ENCODE results near the gene PRSS8.
A peak's percentile ranks its signal among the peaks of the same experiment; 100 is the strongest.
"Not testable (repeated sequence)": the region's sequence is repeated elsewhere in the genome, so short reads cannot be mapped to it uniquely, and the experiment has no call there.

Gene PRSS8

DNA sequence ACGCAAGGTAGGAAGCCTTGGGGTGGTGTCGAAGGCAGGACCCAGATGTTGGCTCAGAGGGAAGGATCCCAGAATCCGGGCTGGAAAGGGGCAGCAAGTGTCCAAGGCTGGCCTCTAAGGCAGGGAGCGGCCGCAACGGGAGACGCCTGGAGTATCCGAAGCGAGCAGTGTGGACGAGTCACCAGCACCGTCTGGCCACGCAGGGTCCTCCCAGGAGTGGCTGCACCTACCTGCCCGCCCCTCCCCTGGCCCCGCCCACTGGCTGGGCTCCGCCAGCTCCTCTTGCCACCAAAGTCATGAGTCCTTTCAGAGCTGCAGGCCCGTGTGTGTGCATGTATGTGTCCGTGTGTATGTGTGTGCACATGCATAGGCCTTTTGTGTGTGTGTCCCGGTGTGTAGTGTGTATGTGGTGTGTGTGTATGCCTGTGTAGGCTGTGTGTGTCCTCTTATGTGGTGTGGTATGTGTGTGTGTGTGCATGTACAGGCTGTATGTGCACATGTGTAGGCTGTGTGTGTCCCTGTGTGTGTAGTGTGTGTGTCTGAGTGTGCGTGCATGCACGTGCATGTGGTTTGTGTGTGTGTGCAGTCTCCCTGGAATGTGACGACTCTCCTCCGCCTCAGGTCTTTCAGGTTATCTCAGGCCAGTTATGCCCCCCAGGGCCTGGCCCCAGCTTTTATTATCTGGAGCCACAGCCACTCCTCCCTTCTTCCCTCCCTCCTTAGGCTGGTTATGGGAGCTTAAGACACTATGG lies at the start of gene PRSS8:
Gene PRSS8 (minus strand): TSS at position 193 of the 752 bp plus-strand sequence. CDS start 229 bp downstream, outside the sequence.
- DNase-seq (ENCODE audit: low read depth), result no peak

DNA sequence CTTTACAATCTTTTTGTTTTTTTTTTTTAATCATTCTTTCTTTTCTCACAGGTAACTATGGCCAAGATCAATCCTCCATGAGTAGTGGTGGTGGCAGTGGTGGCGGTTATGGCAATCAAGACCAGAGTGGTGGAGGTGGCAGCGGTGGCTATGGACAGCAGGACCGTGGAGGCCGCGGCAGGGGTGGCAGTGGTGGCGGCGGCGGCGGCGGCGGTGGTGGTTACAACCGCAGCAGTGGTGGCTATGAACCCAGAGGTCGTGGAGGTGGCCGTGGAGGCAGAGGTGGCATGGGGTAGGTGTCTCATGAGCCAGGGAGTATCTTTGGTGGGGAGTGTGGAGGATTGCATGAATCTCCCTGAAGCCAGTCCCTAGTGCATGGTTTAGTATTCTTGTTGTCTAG lies 49.4 kb upstream of the PRSS8 start:
- DNase-seq (ENCODE audit: low read depth), result no peak

GRCh38 chr16:31183432-31184428 lies 48.2 kb upstream of the PRSS8 start:
- DNase-seq (ENCODE audit: low read depth), result no peak

DNA sequence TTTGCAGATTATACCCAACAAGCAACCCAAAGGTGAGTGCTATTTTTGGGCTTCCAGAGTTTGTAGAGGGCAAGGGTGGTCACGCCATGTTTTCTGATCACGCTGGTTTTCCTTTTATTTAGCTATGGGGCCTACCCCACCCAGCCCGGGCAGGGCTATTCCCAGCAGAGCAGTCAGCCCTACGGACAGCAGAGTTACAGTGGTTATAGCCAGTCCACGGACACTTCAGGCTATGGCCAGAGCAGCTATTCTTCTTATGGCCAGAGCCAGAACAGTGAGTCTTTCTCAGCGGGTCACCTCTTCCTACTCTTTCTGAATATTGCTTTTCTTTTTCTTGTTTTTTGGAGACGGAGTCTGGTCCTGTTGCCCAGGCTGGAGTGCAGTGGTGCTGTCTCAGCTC lies 46.9 kb upstream of the PRSS8 start:
- DNase-seq (ENCODE audit: low read depth), result no peak

DNA sequence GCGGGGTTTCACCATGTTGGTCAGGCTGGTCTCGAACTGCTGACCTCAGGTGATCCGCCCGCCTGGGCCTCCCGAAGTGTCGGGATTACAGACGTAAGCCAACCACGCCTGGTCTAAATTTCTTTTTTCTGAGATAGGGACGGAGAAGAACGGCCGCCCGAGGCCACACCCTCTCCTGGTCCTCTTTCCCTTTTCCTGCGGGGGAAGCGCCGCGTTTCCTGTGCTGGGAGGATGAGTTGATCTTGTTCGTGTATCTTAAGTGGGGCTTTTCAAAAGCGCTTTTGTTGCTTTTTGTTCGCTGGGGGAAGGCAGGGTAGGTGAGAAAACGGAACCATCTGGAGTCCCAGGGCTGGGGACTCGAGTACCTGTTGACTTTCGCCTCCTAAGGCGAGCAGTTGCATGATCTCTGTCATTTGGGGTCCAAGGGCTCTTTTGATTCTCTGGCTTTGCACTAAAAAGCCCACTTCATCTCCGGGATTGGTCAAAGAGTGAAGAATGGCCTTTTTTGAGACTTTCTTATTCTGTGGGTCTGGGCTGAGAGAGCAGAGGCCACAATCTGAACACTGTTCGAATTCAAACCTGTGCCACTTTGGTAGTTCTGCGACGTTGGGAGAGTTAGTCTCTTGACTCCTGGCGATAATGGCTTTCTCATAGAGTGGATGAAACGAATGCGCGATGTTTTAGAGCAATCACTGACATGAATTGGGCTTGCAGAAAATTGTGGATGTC lies 45.7 kb upstream of the PRSS8 start:
- DNase-seq (ENCODE audit: low read depth), result peak; percentile 67

DNA sequence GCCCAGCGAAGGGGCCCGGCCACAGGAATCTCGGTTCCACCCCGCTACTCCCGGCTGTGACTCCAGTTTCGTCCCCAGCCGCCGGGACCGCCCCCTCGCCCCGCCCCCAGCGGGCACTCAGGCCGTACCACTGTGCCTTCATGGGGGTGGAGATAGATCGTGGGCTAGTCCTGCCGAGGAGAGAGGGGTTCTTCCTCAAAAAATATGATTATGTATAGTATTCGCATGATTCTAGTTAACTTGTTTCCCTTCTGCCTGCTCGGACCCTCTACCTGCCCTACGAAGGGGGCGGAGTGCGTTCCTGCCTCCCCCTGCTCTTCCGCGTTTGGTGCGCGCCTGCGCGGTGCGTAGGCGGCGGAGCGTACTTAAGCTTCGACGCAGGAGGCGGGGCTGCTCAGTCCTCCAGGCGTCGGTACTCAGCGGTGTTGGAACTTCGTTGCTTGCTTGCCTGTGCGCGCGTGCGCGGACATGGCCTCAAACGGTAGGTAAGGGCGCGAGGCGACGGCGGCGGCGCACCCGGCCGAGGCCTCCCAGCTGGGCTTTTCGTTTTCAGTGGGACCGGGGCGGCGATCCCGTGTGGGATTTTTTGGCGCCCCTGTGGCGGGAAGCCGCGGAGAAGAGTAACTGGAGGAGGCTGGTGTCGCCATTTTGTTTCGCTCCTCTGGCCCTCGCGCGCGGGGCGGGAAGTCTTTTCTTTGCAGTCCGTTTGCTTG lies 44.4 kb upstream of the PRSS8 start, which contains the start of gene FUS:
Gene FUS (plus strand): TSS at position 393 of the 713 bp plus-strand sequence. CDS start 76 bp downstream, at position 469.
- DNase-seq (ENCODE audit: low read depth), result peak; percentile 88

GRCh38 chr16:31179219-31179746 lies 43.8 kb upstream of the PRSS8 start:
- no peak for DNase-seq (ENCODE audit: low read depth)

- DNase-seq (ENCODE audit: low read depth), result peak; percentile 61
These were observed 41.6 kb upstream of the PRSS8 start for GRCh38 chr16:31177136-31177535.

DNA sequence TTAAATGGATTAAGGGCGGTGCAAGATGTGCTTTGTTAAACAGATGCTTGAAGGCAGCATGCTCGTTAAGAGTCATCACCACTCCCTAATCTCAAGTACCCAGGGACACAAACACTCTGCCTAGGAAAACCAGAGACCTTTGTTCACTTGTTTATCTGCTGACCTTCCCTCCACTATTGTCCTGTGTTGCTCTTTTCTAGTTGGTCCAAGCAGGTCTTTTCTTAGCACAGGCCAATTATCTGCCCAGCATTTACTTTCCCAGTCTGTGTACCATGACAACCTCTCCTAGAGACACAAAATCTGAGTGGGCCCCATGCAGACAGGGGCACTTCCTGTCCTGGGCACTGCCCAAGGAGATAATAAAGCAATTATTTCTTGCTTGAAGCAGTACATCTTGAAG lies 34.5 kb upstream of the PRSS8 start:
- not testable (repeated sequence) for DNase-seq (ENCODE audit: low read depth)

- DNase-seq (ENCODE audit: low read depth), result no peak
These were observed 33.3 kb upstream of the PRSS8 start for GRCh38 chr16:31168848-31169247.

DNA sequence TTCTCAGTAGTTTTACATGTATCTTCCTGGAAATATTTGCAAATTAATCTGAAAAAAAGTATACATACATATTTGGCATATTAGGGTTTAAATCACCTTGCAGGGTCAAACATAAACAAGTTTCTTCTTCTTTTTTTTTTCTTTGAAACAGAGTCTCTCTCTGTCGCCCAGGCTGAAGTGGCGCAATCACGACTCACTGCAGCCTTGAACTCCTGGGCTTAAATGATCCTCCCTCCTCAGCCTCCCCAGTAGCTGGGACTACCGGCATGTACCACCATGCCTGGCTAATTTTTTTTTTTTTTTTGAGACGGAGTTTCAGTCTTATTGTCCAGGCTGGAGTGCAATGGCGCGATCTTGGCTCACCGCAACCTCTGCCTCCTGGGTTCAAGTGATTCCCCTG lies 31.8 kb upstream of the PRSS8 start:
- DNase-seq (ENCODE audit: low read depth), result no peak

- no peak for DNase-seq (ENCODE audit: low read depth)
These were observed 21.6 kb upstream of the PRSS8 start for GRCh38 chr16:31157136-31157535.

DNA sequence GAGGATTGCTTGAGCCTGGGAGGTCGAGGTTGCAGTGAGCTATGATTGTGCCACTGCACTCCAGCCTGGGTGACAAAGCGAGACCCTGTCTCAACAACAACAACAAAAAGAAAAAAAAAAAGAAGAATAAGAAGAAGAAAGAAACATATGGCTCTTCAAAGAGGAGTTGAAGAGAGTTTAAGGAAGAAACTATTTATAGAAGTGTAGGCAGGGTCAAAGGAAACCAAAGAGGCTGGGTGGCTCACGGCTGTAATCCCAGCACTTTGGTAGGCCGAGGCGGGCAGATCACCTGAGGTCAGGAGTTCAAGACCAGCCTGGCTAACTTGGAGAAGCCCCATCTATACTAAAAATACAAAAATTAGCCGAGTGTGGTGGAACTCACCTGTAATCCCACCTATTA lies 15.4 kb upstream of the PRSS8 start:
- DNase-seq (ENCODE audit: low read depth), result not testable (repeated sequence)

DNA sequence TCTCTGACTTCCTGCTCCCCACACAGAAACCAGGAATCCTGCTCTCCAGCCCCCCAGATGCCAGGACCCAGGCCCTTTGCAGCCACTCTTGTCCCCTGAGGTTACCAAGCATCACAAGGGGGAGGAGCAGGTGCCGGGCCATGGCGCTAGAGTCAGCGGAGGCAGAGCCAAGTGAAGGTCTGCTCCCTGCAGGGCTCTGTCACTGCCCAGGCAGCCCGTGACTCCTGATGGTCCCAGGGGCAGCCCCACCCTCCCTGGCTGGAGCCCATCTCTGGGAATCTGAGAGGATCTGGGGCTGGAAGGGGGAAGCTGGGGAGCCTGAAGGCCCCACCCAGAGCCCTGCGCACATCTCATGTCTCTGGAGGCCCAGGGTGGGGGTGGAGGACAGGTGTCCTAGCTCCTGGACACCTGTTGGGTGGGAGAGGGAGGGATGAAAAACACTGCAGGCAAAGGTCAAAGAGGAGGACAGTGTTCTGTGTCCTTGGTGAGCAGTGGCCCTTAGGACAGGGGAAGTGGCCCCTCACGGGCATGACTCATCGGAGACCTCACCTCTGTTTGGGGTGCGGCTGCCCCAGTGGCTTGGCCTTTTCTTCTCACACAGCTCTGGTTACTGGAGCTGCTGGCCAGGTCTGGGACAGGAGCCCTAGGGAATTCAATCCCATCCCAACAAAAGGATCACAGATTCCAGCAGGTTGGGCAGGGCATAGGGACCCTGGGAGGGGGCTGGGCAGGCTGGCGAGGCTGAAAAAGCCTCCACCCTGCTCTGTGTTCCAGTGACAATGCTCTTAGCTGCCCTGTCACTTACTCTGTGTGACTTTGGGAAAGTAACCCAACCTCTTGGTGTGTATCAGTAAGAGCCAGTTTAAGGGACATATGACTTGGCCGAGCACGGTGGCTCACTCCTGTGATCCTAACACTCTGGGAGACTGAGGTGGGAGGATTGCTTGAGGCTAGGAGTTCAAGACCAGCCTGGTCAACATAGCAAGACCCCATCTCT lies 14.7 kb upstream of the PRSS8 start, which contains the start of gene PRSS36:
Gene PRSS36 (minus strand): TSS at position 173 of the 997 bp plus-strand sequence. CDS start 31 bp downstream, at position 142.
- no peak for DNase-seq (ENCODE audit: low read depth)

DNA sequence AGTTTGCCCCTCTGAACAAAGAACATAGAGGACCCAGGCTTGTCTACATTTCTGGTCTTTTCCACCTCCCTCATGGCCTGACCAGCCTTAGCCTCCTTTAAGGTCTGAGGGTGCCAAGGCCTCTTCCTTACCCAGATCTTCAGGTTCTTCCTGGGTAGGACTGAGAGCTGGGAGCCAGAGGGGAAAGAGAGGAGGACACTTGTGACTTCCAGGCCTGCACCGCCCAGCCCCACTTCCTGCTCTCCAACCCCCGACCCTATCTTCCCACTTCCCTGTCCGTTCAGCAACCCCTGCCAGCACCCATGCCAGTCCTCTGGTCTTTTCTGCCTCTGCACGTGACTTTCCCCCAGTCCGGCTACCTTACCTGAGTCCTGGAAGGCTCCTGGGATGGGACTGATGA lies 13.8 kb upstream of the PRSS8 start:
- no peak for DNase-seq (ENCODE audit: low read depth)

- no peak for DNase-seq (ENCODE audit: low read depth)
These were observed 13.4 kb upstream of the PRSS8 start for GRCh38 chr16:31148896-31149295.

- no peak for DNase-seq (ENCODE audit: low read depth)
These were observed 12.8 kb upstream of the PRSS8 start for GRCh38 chr16:31148281-31148728.

GRCh38 chr16:31147574-31147973 lies 12.0 kb upstream of the PRSS8 start:
- DNase-seq (ENCODE audit: low read depth), result no peak

DNA sequence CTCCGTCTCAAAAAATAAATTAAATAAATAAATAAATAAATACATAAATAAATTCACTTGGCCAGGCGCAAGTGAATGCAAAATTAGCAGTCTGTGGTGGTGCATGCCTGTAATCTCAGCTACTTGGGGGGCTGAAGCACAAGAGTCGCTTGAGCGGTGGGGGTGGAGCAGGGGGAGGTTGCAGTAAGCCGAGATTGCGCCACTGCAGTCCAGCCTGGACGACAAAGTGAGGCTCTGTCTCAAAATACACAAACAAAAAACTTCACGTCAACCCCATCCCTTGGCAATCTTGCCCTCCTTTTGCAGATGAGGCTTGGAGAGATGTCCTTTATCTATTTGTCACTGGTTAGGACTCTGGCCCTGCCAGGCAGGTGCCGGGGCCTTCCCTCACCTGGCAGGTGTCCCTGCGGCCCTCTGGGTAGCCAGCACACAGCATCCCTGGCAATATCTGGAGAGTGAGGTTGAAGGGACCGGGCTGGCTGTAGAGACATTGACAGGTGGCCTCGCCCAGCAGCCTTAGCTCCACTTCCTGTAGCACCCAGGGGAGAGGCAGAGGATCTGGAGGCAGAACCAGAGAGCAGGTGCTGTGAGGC lies 10.0 kb upstream of the PRSS8 start:
- DNase-seq (ENCODE audit: low read depth), result no peak

Measured in ELR (cell line).